Duodenal mucosa (tissue), 2 donors: ENCODE measurements around the gene SRC.

Source experiments
- H3K27ac ChIP-seq: one replicate; pipeline ENCODE4 v1.7.0; 2013; ENCODE audit warnings: low read depth, low read length
- H3K27me3 ChIP-seq, 2 donors: one replicate each; pipeline ENCODE4 v1.7.0; 2013; ENCODE audit warnings: low read length in 2 of 2, control low read depth in 1 of 2; ENCODE audit not compliant: insufficient read depth in 2 of 2, control insufficient read depth in 1 of 2
- H3K36me3 ChIP-seq, 2 donors: one replicate each; pipeline ENCODE4 v1.7.0; 2013; ENCODE audit warnings: low read length in 2 of 2, control low read depth in 1 of 2; ENCODE audit not compliant: insufficient read depth in 2 of 2, control insufficient read depth in 1 of 2
- H3K4me1 ChIP-seq, 2 donors: one replicate each; pipeline ENCODE4 v1.7.0; 2013; ENCODE audit warnings: low read length in 2 of 2, control low read depth in 1 of 2; ENCODE audit not compliant: insufficient read depth in 2 of 2, control insufficient read depth in 1 of 2
- H3K4me3 ChIP-seq, 2 donors: one replicate each; pipeline ENCODE4 v1.7.0; 2013; ENCODE audit warnings: low read length in 2 of 2, low read depth in 1 of 2
- H3K9ac ChIP-seq, 2 donors: one replicate each; pipeline ENCODE4 v1.7.0; 2013; ENCODE audit warnings: low read length in 2 of 2, low read depth in 1 of 2
- H3K9me3 ChIP-seq, 2 donors: one replicate each; pipeline ENCODE4 v1.7.0; 2013; ENCODE audit warnings: low read length in 2 of 2, control low read depth in 1 of 2; ENCODE audit not compliant: control insufficient read depth in 1 of 2

Gene SRC

GRCh38 chr20:37345339-37346235 is at the start of gene SRC:
Gene SRC, plus strand, starts transcription at chr20:37346140. Its CDS starts 38,014 bp downstream, at chr20:37384154.
- Histone ChIP-seq H3K4me1 (peaks cover 59 to 63% of the 10 kb centered on the region in 2 donors), H3K36me3 (peaks cover 0 to 6% of the 10 kb centered on the region in 2 donors), H3K27me3 (no peaks in the 10 kb centered on the region), H3K9me3 (no peaks in the 10 kb centered on the region), H3K27ac (peak within 1 kb of the TSS; percentile 76), H3K9ac (peak within 1 kb of the TSS; percentile 80 to 81), H3K4me3 (peak within 1 kb of the TSS; percentile 71 to 74)

- Histone ChIP-seq H3K36me3 (peaks cover 3 to 24% of the 10 kb centered on the region in 2 donors), H3K27ac (no peak overlapping the region), H3K4me1 (peaks cover 35 to 36% of the 10 kb centered on the region in 2 donors), H3K9ac (no peak overlapping the region), H3K9me3 (no peaks in the 10 kb centered on the region), H3K27me3 (no peaks in the 10 kb centered on the region), H3K4me3 (peak overlapping the region in 1 of 2 donors; percentile 10)
Observed at GRCh38 chr20:37296371-37296770, 49.6 kb upstream of the SRC start.

- Histone ChIP-seq H3K4me3 (no peak overlapping the region), H3K9me3 (no peaks in the 10 kb centered on the region), H3K27me3 (no peaks in the 10 kb centered on the region), H3K9ac (no peak overlapping the region), H3K4me1 (peaks cover 29 to 38% of the 10 kb centered on the region in 2 donors), H3K36me3 (peaks cover 11 to 32% of the 10 kb centered on the region in 2 donors), H3K27ac (no peak overlapping the region)
Observed at GRCh38 chr20:37297066-37297736, 48.7 kb upstream of the SRC start.

GRCh38 chr20:37298190-37298939 is 47.6 kb upstream of the SRC start:
- Histone ChIP-seq H3K27me3 (no peaks in the 10 kb centered on the region), H3K4me3 (no peak overlapping the region), H3K27ac (no peak overlapping the region), H3K4me1 (peaks cover 34 to 38% of the 10 kb centered on the region in 2 donors), H3K36me3 (peaks cover 12 to 34% of the 10 kb centered on the region in 2 donors), H3K9me3 (no peaks in the 10 kb centered on the region), H3K9ac (no peak overlapping the region)

- Histone ChIP-seq H3K4me3 (no peak overlapping the region), H3K27me3 (no peaks in the 10 kb centered on the region), H3K27ac (no peak overlapping the region), H3K4me1 (peaks cover 27 to 33% of the 10 kb centered on the region in 2 donors), H3K9ac (no peak overlapping the region), H3K9me3 (no peaks in the 10 kb centered on the region), H3K36me3 (peaks cover 14 to 34% of the 10 kb centered on the region in 2 donors)
Observed at GRCh38 chr20:37299718-37300528, 46.0 kb upstream of the SRC start.

- H3K27me3 ChIP-seq: no peaks in the 10 kb centered on the region
- H3K9ac ChIP-seq: no peak overlapping the region
- no peak overlapping the region for H3K27ac ChIP-seq
- no peak overlapping the region for H3K4me3 ChIP-seq
- no peaks in the 10 kb centered on the region for H3K9me3 ChIP-seq
- H3K4me1 ChIP-seq: peaks cover 15 to 26% of the 10 kb centered on the region in 2 donors
- peaks cover 15 to 37% of the 10 kb centered on the region in 2 donors for H3K36me3 ChIP-seq
Observed at GRCh38 chr20:37301120-37301519, 44.8 kb upstream of the SRC start.

- no peaks in the 10 kb centered on the region for H3K9me3 ChIP-seq
- peaks cover 11 to 21% of the 10 kb centered on the region in 2 donors for H3K4me1 ChIP-seq
- H3K4me3 ChIP-seq: no peak overlapping the region
- H3K27ac ChIP-seq: no peak overlapping the region
- H3K9ac ChIP-seq: no peak overlapping the region
- H3K27me3 ChIP-seq: no peaks in the 10 kb centered on the region
- peaks cover 15 to 37% of the 10 kb centered on the region in 2 donors for H3K36me3 ChIP-seq
Observed at GRCh38 chr20:37301558-37301957, 44.4 kb upstream of the SRC start.

GRCh38 chr20:37302981-37303380 is 43.0 kb upstream of the SRC start:
- H3K36me3 ChIP-seq: peaks cover 15 to 40% of the 10 kb centered on the region in 2 donors
- H3K27me3 ChIP-seq: no peaks in the 10 kb centered on the region
- H3K4me3 ChIP-seq: no peak overlapping the region
- no peaks in the 10 kb centered on the region for H3K9me3 ChIP-seq
- H3K27ac ChIP-seq: no peak overlapping the region
- no peak overlapping the region for H3K9ac ChIP-seq
- peaks cover 9 to 22% of the 10 kb centered on the region in 2 donors for H3K4me1 ChIP-seq

- H3K9ac ChIP-seq: no peak overlapping the region
- no peak overlapping the region for H3K4me3 ChIP-seq
- peaks cover 15 to 29% of the 10 kb centered on the region in 2 donors for H3K4me1 ChIP-seq
- peaks cover 15 to 41% of the 10 kb centered on the region in 2 donors for H3K36me3 ChIP-seq
- no peak overlapping the region for H3K27ac ChIP-seq
- H3K27me3 ChIP-seq: no peaks in the 10 kb centered on the region
- no peaks in the 10 kb centered on the region for H3K9me3 ChIP-seq
Observed at GRCh38 chr20:37303637-37304036, 42.3 kb upstream of the SRC start.
